Stimulated activated CD4-positive, alpha-beta T cell treated with anti-CD3 and anti-CD28 coated beads, TNF-alpha, amount 100 ng/mL, for 24 hours (primary cell): ENCODE measurements around the gene MOK.

Experiments
- DNase-seq, 3 experiments: peaks; one replicate each; pipeline ENCODE4 v3.0.0-alpha.2; 2020; ENCODE audit warnings: low read depth in 3 of 3

MOK gene

GRCh38 chr14:102283631-102284129 lies 21.3 kb downstream of the MOK start:
- DNase-seq = no peak

- no peak for DNase-seq
Measured at GRCh38 chr14:102282751-102283465, 22.1 kb downstream of the MOK start.

GRCh38 chr14:102280376-102280962 lies 24.5 kb downstream of the MOK start:
- DNase-seq = no peak

GRCh38 chr14:102279688-102280348 lies 25.1 kb downstream of the MOK start:
- no peak for DNase-seq

- DNase-seq = no peak
Measured at GRCh38 chr14:102279282-102279681, 25.7 kb downstream of the MOK start.

- no peak for DNase-seq
Measured at GRCh38 chr14:102278631-102278935, 26.4 kb downstream of the MOK start.

- DNase-seq = no peak
Measured at GRCh38 chr14:102277874-102278630, 26.9 kb downstream of the MOK start.

- DNase-seq = no peak
Measured at GRCh38 chr14:102275866-102276265, 29.1 kb downstream of the MOK start.

GRCh38 chr14:102272392-102272791 lies 32.6 kb downstream of the MOK start:
- DNase-seq = no peak

GRCh38 chr14:102264775-102265174 lies 40.2 kb downstream of the MOK start:
- DNase-seq = no peak

- no peak for DNase-seq
Measured at GRCh38 chr14:102264355-102264754, 40.6 kb downstream of the MOK start.

- no peak for DNase-seq
Measured at GRCh38 chr14:102262929-102263462, 42.0 kb downstream of the MOK start.

GRCh38 chr14:102258136-102258535 lies 46.8 kb downstream of the MOK start:
- no peak for DNase-seq

GRCh38 chr14:102256716-102257115 lies 48.2 kb downstream of the MOK start:
- no peak for DNase-seq

GRCh38 chr14:102255401-102256190 lies 49.4 kb downstream of the MOK start:
- DNase-seq = no peak

- no peak for DNase-seq
Measured at GRCh38 chr14:102252834-102253801, 51.8 kb downstream of the MOK start.

GRCh38 chr14:102251161-102251560 lies 53.8 kb downstream of the MOK start:
- no peak for DNase-seq

- no peak for DNase-seq
Measured at GRCh38 chr14:102250636-102251035, 54.3 kb downstream of the MOK start.

- DNase-seq = no peak
Measured at GRCh38 chr14:102249981-102250380, 55.0 kb downstream of the MOK start.

- no peak for DNase-seq
Measured at GRCh38 chr14:102249041-102249440, 55.9 kb downstream of the MOK start.
